Activated naive CD4-positive, alpha-beta T cell treated with anti-CD3 and anti-CD28 coated beads, Interleukin-2, amount 10 ng/mL, durations not matched to agents 7 days and 5 days (primary cell): Measurements from ENCODE around the gene ALDOB.

Source experiments
- CTCF ChIA-PET: fragments of 350-600 bp; sonication (Branson Sonifier 250); formaldehyde crosslinking; loops from one replicate; lab custom pipeline; 2021; ENCODE audit warnings: antibody characterized with exemption; lab: Charles Lee
- DNase-seq: peaks from one replicate; pipeline ENCODE4 v3.0.0-alpha.2; 2020
- H3K27ac Mint-ChIP-seq: one replicate; pipeline ENCODE4 v1.8.0; 2021; ENCODE audit warnings: mild to moderate bottlenecking, moderate library complexity, mixed read lengths
- H3K27me3 Mint-ChIP-seq: one replicate; pipeline ENCODE4 v1.8.0; 2021; ENCODE audit warnings: mild to moderate bottlenecking, mixed read lengths
- H3K36me3 Mint-ChIP-seq: one replicate; pipeline ENCODE4 v1.8.0; 2021; ENCODE audit warnings: mixed read lengths
- H3K4me1 Mint-ChIP-seq: one replicate; pipeline ENCODE4 v1.8.0; 2021; ENCODE audit warnings: mixed read lengths
- H3K4me3 Mint-ChIP-seq: one replicate; pipeline ENCODE4 v1.8.0; 2021; ENCODE audit warnings: mild to moderate bottlenecking, moderate library complexity, mixed read lengths
- H3K9me3 Mint-ChIP-seq: one replicate; pipeline ENCODE4 v1.8.0; 2021; ENCODE audit warnings: mixed read lengths

ALDOB gene

DNA sequence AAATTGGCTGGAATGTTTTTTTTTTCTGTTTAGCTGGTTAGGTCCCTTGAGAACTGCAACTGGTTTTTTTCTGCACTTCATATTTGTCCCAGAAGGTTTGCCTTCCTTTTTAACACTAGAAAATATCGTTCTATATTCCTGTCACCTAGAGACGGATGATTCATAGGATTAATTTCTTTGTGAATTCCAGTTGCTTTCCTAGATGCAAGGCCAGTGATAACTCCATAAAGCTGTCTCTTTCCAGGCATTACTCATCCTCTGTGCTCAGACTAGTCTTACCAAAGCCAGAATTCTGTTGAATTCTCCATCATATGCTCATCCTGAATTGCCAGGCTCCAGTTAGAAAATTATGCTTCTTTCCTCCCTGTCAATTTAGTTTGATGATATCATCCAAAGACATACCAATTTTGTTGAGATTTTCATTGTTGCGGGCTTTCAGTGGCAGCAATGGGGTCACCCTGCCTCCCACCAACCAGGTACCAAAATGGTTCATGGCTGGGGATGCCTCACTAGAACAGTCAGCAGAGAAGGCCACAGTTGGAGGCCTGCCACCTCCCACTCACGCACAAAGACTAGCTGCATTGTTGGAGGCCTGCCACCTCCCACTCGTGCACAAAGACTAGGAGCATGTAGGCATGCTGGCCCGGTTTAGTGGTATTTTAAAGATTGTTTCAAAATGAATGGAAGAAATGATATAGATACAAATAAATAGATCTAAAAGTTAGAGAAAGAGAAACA is 59.3 kb downstream of the ALDOB start:
- DNase-seq, result no peak
- H3K27ac Mint-ChIP-seq, result no peak overlapping the region
- no peaks in the 10 kb centered on the region for H3K27me3 Mint-ChIP-seq
- H3K4me3 Mint-ChIP-seq, result no peak overlapping the region
- H3K36me3 Mint-ChIP-seq, result no peaks in the 10 kb centered on the region
- no peaks in the 10 kb centered on the region for H3K9me3 Mint-ChIP-seq
- CTCF ChIA-PET, result no interaction called here
- no peaks in the 10 kb centered on the region for H3K4me1 Mint-ChIP-seq

- CTCF ChIA-PET, result no interaction called here
- Mint-ChIP-seq H3K4me3 (no peak overlapping the region), H3K4me1 (no peaks in the 10 kb centered on the region), H3K27ac (no peak overlapping the region), H3K9me3 (no peaks in the 10 kb centered on the region), H3K27me3 (no peaks in the 10 kb centered on the region), H3K36me3 (no peaks in the 10 kb centered on the region)
- DNase-seq, result no peak
Measured at GRCh38 chr9:101375546-101375945, 60.0 kb downstream of the ALDOB start.

DNA sequence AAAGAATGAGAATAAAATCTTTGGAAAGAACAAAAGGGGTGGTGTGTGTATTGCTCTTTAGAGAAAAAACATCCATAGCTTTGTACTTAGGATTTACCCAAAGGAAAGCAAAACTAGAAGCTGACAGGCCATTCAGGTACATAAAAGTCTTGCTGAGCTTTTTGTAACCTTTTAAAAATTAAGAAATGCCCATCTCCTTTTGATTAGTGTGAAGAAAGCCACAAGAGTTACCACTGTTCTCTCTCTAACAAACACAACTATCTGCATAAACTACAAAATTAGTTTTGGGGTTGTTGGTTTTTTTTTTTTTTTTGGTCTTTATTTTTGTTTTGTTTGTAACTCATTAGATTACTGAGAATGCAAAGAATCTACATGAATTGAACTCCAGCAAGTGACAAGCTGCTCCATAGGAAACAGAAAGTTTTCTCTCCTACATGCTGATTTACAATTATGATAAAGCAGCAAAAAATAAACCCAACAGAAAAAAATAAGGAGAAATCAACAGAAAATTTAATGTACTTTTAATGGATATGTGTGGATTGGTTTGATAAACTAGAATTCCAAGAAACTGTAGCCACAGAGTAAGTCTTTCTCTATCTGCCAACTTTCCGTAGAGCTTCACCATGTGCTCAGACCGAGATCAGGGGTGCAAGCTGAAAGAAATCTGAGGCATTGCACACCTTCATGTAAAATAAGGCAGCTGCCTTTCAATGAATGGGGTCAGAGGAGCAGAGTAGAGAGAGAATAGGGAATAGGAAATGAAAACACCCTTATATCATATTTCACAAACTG is 63.1 kb downstream of the ALDOB start:
- no peak for DNase-seq
- Mint-ChIP-seq H3K4me3 (no peak overlapping the region), H3K36me3 (no peaks in the 10 kb centered on the region), H3K4me1 (no peaks in the 10 kb centered on the region), H3K9me3 (no peaks in the 10 kb centered on the region), H3K27me3 (no peaks in the 10 kb centered on the region), H3K27ac (no peak overlapping the region)
- CTCF ChIA-PET, result no interaction called here

- CTCF ChIA-PET, result no interaction called here
- Mint-ChIP-seq H3K27ac (no peak overlapping the region), H3K4me3 (no peak overlapping the region), H3K27me3 (no peaks in the 10 kb centered on the region), H3K36me3 (no peaks in the 10 kb centered on the region), H3K4me1 (no peaks in the 10 kb centered on the region), H3K9me3 (no peaks in the 10 kb centered on the region)
- no peak for DNase-seq
Measured at GRCh38 chr9:101371813-101372212, 63.8 kb downstream of the ALDOB start.
